ENCODE results near the gene AKAP7.

DNA sequence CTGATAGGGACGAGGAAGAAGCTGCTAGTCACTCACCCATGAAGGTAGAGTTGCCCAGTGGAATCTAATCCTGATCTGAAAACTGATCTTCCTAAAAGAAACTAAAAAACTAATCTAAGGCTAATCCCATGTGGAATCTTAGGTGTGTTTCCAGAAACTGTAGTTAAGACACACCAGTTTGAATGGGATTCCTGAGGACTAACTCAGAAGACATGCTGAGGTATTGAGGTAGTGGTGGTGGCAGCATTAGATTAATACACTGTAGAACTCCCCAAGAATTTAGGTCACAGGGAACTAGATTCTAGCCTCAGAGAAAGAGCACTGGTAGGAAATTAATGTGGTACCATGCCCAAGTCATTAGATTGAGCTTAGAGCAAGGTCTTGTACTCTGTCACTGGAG, 19.6 kb upstream of the AKAP7 start:
- TF ChIP-seq ZFP41 (tag by site-specific recombination; IDR thresholded peaks at IDR 0.05; ENCODE audit: borderline replicate concordance) (no peak), ZNF510 (tag by site-specific recombination; IDR thresholded peaks at IDR 0.05; ENCODE audit: insufficient replicate concordance) (no peak), ZNF544 (tag by site-specific recombination; IDR thresholded peaks at IDR 0.05) (no peak)
- TF ChIP-seq, protein P1, sequence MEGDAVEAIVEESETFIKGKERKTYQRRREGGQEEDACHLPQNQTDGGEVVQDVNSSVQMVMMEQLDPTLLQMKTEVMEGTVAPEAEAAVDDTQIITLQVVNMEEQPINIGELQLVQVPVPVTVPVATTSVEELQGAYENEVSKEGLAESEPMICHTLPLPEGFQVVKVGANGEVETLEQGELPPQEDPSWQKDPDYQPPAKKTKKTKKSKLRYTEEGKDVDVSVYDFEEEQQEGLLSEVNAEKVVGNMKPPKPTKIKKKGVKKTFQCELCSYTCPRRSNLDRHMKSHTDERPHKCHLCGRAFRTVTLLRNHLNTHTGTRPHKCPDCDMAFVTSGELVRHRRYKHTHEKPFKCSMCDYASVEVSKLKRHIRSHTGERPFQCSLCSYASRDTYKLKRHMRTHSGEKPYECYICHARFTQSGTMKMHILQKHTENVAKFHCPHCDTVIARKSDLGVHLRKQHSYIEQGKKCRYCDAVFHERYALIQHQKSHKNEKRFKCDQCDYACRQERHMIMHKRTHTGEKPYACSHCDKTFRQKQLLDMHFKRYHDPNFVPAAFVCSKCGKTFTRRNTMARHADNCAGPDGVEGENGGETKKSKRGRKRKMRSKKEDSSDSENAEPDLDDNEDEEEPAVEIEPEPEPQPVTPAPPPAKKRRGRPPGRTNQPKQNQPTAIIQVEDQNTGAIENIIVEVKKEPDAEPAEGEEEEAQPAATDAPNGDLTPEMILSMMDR (tag by site-specific recombination; IDR thresholded peaks at IDR 0.05): no peak
